Activated CD4-positive, alpha-beta T cell treated with anti-CD3 and anti-CD28 coated beads, Interleukin-2, amount 50 U/mL, for 1 hour (primary cell): ENCODE data around the gene MAN2B2.

Experiments used
- DNase-seq: peaks from one replicate; pipeline ENCODE4 v3.0.0-alpha.2; 2020

The MAN2B2 gene

DNA sequence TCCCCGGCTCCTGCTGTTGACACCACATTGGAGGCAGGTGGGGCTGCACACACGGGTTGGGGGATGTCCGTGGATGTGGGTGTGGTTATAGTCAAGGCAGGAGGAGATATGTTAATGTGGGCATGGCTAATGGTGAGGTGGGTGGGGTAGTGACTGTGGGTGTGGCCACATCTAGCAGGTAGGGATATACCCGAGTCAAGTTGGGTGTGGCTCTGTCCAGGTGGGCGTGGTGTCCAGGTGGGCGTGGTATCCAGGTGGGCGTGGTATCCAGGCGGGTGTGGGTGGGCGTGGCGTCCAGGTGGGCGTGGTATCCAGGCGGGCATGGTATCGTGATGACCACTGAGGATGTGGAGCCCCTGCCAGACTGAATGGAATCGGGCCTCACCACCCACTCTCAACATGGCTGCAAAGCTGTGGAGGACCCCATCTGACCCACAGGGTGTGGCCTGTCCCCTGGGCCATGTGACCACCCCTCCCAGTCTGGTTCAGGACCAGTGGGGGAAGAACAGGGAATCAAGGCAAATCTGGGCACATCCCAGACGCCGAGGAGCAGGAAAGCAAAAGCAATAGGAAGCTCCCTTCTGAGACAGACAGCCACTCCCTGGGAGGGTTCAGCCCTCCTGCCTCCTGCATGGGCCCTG lies 21.0 kb downstream of the MAN2B2 start:
- no peak for DNase-seq

DNA sequence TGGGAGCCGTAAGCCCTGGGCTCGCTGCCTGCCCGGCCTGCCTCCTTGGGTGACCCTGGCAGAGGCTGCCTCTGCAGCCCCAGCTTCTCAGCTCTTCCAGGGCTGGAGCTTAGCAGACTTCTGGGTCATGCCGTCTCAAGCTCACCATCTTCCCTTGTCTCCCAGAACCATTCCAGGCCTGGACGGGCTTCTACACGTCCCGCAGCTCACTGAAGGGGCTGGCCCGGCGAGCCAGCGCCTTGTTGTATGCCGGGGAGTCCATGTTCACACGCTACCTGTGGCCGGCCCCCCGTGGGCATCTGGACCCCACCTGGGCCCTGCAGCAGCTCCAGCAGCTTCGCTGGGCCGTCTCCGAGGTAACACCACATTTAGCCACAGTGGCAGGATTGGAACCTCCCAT lies 22.0 kb downstream of the MAN2B2 start:
- DNase-seq, result no peak

DNA sequence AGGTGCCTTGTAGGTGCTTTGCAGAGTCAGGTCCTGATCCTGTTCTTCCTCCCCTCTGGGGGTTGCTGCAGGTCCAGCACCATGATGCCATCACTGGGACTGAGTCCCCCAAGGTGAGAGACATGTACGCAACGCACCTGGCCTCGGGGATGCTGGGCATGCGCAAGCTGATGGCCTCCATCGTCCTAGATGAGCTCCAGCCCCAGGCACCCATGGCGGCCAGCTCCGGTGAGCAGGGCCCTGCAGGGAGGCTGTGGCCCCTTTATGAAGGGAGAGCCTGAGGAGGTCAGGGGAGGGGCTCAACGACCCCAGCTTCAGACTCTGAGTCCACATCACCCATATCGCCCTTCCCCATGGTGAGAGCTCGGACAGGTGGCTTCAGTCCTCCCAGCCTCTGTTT lies 23.1 kb downstream of the MAN2B2 start:
- DNase-seq, result no peak

- DNase-seq, result no peak
Observed at GRCh38 chr4:6598641-6599040, 23.7 kb downstream of the MAN2B2 start.

- DNase-seq, result no peak
Observed at GRCh38 chr4:6601661-6602250, 26.8 kb downstream of the MAN2B2 start.

GRCh38 chr4:6602289-6602688 lies 27.3 kb downstream of the MAN2B2 start:
- no peak for DNase-seq

- no peak for DNase-seq
Observed at GRCh38 chr4:6603128-6603527, 28.1 kb downstream of the MAN2B2 start.

GRCh38 chr4:6605114-6605513 lies 30.1 kb downstream of the MAN2B2 start:
- DNase-seq, result no peak

- no peak for DNase-seq
Observed at GRCh38 chr4:6605605-6606004, 30.6 kb downstream of the MAN2B2 start.

DNA sequence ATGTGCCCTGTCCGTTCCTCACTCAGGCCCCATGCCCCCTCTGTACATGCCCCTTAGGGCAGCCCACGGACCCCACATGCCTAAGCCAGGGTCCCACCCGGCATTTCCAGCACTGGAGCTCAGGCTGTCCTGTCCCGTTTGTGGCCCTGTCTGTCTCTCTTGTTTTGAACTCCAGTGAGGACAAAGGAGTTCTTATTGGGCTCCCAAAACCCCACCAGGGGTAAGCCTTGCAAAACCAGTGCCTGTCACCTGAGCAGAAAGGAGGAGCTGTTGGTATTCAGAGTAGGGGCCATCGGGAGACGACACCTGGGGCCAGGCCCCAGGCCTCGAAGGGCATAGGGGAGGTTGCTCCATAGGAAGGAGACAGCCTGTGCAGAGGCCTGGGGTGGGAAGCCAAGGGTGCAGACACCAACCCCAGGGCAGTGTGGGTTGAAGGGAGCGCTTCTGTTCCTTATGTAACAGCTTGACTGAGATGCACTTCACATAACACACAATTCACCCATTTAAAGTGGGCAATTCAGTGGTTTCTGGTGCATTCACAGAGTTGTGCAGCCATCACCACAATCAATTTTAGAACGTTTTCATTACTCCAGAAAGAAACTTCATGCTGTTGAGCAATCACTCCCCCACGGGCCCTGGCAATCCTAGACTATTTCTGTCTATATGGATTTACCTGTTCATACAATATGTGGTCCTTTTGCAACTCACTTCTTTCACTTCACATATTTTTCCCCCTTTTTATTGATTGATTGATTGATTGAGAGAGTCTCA lies 31.7 kb downstream of the MAN2B2 start:
- DNase-seq, result no peak

- no peak for DNase-seq
Observed at GRCh38 chr4:6607368-6608055, 32.5 kb downstream of the MAN2B2 start.

DNA sequence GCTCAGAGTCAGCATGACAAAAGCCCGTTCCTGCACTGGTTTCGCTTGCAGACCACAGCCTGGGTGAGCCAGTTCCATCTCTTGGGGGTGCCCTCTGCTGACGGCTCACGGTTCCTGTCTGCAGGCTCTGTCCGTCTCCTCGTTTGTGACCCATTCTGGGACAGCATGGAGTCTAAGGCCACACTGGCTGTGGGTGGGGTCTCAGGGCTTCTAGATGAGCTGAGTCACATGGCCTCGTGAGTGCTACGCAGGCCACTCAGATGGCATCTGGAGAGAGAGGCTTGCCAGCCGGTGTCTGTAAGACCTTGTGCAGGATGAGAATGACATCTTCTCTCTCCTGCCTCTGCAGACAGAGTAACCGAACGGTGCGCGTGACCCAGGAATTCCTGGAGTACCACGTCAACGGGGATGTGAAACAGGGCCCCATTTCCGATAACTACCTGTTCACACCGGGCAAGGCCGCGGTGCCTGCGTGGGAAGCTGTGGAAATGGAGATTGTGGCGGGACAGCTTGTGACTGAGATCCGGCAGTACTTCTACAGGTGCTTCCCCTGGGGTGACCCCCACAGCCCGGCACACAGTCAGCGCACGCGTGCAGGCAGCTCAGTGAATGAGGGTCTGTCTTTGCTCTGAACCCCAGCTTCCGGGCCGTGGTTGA lies 33.9 kb downstream of the MAN2B2 start:
- no peak for DNase-seq

DNA sequence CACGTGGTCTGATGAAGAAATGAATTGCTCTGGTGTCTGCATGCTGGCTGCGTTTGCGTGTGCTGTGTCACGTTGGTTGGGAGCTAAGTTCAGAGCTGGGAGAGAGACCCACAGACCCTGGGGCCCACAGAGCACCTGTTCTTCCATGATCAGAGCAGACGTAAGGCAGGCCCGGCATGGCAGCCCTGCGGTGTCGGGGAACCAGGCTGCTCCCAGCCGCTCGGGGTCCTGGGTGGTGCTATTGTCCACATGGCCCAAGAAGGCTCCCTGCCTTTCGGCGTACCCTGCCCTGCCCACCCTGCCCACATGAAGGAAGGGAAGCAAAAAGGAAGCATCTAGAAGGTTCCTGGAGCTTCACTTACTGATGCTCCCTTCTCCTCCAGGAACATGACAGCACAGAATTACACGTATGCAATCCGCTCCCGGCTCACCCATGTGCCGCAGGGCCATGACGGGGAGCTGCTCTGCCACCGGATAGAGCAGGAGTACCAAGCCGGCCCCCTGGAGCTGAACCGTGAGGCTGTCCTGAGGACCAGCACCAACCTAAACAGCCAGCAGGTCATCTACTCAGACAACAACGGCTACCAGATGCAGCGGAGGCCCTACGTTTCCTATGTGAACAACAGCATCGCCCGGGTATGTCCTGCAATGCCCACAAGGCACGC lies 34.6 kb downstream of the MAN2B2 start:
- DNase-seq, result no peak

DNA sequence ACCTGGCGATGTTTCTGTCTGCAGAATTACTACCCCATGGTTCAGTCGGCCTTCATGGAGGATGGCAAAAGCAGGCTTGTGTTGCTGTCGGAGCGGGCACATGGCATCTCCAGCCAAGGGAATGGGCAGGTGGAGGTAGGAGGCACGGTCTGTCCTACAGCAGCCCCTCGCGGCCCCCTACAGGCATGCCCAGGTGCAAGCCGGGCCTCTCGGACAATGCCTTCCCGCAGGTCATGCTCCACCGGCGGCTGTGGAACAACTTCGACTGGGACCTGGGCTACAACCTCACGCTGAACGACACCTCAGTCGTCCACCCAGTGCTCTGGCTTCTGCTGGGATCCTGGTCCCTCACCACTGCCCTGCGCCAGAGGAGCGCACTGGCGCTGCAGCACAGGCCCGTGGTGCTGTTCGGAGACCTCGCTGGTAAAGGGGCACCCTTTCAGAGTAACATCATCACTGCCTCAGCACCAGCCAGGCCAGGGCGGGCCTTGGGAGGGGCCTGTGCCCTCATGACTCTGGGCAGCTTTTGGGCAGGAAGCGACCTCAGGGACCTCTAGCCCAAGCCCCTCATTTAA lies 36.0 kb downstream of the MAN2B2 start:
- DNase-seq, result no peak

- no peak for DNase-seq
Observed at GRCh38 chr4:6612961-6613675, 38.1 kb downstream of the MAN2B2 start.

- no peak for DNase-seq
Observed at GRCh38 chr4:6613676-6614651, 39.0 kb downstream of the MAN2B2 start.

DNA sequence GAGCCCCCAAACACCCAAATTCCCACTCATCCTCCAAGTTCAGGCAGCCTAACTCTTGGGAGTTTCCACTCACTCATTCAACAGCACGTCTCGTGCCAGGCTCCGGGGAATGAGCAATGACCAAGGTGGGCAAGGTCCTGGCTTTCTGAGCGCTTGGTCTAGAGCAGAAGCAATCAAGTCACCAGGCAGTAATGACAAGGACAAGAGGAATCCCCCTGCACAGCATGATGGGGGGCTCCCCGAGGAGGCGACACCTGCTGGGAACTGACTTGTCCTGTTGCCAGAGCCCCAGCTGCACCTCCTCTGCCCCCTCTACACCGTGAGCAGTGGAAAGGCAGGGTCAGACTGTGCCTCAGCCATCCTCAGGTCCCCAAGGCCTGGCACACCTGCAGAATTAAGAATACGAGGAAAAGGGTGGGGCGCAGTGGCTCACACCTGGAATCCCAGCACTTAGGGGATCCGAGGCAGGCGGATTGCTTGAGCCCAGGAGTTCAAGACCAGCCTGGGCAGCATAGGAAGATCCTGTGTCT lies 39.8 kb downstream of the MAN2B2 start:
- no peak for DNase-seq

- DNase-seq, result no peak
Observed at GRCh38 chr4:6616087-6616995, 41.4 kb downstream of the MAN2B2 start.

DNA sequence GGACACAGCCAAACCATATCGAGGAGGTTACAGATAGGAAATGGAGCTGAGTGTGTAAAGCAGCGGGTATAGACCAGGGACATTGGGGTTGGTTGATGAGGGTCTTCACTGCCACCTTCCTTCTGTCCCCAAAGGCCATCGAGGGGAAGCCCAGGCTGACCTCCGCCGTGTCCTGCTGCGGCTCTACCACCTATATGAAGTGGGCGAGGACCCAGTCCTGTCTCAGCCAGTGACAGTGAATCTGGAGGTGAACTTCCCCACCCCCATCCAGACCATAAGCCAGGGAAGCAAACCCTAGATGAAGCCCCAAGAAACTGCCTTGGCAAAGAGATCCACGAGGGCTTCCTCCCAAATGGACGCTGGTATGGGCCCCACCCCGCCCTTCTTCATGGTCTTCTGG lies 42.3 kb downstream of the MAN2B2 start:
- no peak for DNase-seq
